Gastroesophageal sphincter (tissue), 3 donors: Measurements from ENCODE around the gene SLC39A11.

Experiments used
- EP300 ChIP-seq: sonication (generic); formaldehyde crosslinking; IDR thresholded peaks from one replicate; pipeline ENCODE4 v1.6.1; 2017; ENCODE audit warnings: antibody characterized with exemption, mild to moderate bottlenecking
- POLR2A ChIP-seq, 2 donors: fragments of 450-650 bp; IDR thresholded peaks; one replicate each; pipeline ENCODE4 v1.6.1; 2017; ENCODE audit warnings: antibody characterized with exemption in 2 of 2, mild to moderate bottlenecking in 2 of 2, moderate library complexity in 1 of 2
- POLR2AphosphoS5 ChIP-seq: sonication (generic); formaldehyde crosslinking; IDR thresholded peaks from one replicate; pipeline ENCODE4 v1.6.1; 2017; ENCODE audit warnings: antibody characterized with exemption
- TF ChIP-seq, protein P1 (sequence below), 4 experiments: fragments of 200-600 bp in 2 of 4; fragments of 450-650 bp in 2 of 4; sonication (generic) in 1 of 4; IDR thresholded peaks; one replicate each; pipeline ENCODE4 v1.5.1; 2017 to 2019; ENCODE audit warnings: antibody characterized with exemption in 4 of 4, mild to moderate bottlenecking in 2 of 4, moderate library complexity in 2 of 4

DNA sequence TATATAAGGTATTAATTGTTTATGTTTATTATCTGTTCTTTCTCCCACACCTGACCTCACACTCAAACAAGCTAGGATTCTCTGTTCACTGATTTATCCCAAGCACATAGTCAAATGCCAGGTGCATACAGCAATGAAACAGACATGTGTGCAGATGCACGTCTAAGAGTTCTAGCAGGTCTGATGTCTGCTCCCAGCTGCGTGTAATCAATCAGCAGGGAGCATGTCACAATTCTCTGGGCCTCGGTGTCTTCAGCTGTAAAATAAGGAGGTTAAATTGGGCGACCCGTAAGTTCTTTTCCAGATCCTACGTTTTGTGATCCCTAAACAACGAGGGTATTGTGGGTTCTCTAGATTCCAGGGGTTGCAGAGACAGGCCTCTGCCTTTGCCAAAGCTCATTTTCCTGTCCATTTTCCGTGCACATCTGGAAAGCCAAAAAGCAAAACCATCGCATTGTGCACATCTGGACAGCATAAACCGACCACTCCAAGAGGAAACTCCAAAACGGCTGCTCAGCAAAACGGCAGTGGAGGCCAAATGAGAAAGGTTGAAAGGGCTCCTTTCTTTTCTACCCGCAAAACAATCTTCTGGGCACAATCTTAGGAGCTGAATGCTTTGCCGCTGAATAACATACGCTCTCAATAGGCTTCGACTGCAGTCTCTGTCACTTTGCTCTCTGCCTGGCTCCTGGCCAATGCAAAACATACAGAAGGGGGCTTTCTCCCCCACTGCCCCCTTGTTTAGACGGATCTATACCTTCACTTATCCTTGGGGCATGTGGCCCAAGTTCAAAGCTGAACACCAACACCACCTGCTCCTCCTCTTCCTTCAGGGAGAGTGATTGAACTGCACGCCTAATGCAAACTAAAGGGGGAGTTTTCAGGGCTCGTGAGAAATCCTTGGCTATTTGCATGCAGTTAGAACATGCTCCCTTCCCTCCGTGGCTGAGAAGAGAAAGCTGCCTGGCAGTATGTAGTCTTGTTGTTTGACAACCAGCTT lies 426.3 kb downstream of the SLC39A11 start:
- TF ChIP-seq, protein P1, sequence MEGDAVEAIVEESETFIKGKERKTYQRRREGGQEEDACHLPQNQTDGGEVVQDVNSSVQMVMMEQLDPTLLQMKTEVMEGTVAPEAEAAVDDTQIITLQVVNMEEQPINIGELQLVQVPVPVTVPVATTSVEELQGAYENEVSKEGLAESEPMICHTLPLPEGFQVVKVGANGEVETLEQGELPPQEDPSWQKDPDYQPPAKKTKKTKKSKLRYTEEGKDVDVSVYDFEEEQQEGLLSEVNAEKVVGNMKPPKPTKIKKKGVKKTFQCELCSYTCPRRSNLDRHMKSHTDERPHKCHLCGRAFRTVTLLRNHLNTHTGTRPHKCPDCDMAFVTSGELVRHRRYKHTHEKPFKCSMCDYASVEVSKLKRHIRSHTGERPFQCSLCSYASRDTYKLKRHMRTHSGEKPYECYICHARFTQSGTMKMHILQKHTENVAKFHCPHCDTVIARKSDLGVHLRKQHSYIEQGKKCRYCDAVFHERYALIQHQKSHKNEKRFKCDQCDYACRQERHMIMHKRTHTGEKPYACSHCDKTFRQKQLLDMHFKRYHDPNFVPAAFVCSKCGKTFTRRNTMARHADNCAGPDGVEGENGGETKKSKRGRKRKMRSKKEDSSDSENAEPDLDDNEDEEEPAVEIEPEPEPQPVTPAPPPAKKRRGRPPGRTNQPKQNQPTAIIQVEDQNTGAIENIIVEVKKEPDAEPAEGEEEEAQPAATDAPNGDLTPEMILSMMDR (IDR thresholded peaks at IDR 0.05) = no peak
- TF ChIP-seq POLR2A (IDR thresholded peaks at IDR 0.05) (no peak), POLR2AphosphoS5 (no peak), EP300 (no peak)
